Natural killer cell (primary cell): ENCODE measurements around the gene ITPKC. TPM values are rescaled to one million over a fixed set of nuclear protein-coding genes. Genes with fewer than 3 reads are reported as not detected.

Experiments
- ATAC-seq, 3 donors: fragments of 150-1000 bp in 2 of 3; fragments of 200-7000 bp in 1 of 3; cut with Tn5 transposase; 1 replicate in 1 of 3; 2 replicates in 2 of 3; pipeline ENCODE4 v1.10.0; 2021; ENCODE audit warnings: mild to moderate bottlenecking in 2 of 3, moderate library complexity in 2 of 3
- DNase-seq, 2 donors: peaks; one replicate each; pipeline versions ENCODE4 v3.0.0 to v3.0.0-alpha.2; 2013 to 2021; ENCODE audit warnings: mixed read lengths in 1 of 2
- H3K27ac ChIP-seq: one replicate; pipeline ENCODE4 v1.5.1; 2013; ENCODE audit warnings: mild to moderate bottlenecking, low read length
- H3K27me3 ChIP-seq: one replicate; pipeline ENCODE4 v1.6.1; 2013; ENCODE audit warnings: low read length; ENCODE audit not compliant: control insufficient read depth, insufficient read depth
- H3K36me3 ChIP-seq: one replicate; pipeline ENCODE4 v1.6.1; 2013; ENCODE audit warnings: low read length; ENCODE audit not compliant: control insufficient read depth, insufficient read depth
- H3K4me1 ChIP-seq: one replicate; pipeline ENCODE4 v1.6.1; 2013; ENCODE audit warnings: low read length; ENCODE audit not compliant: control insufficient read depth, insufficient read depth
- H3K4me3 ChIP-seq: one replicate; pipeline ENCODE4 v1.5.1; 2013; ENCODE audit warnings: low read length
- H3K9me3 ChIP-seq: one replicate; pipeline ENCODE4 v1.6.1; 2013; ENCODE audit warnings: low read length; ENCODE audit not compliant: control insufficient read depth, insufficient read depth
- H3K27ac Mint-ChIP-seq, 2 donors: one replicate each; pipeline ENCODE4 v1.8.0; 2022; ENCODE audit warnings: mild to moderate bottlenecking in 2 of 2, mixed read lengths in 2 of 2, moderate library complexity in 1 of 2
- H3K27me3 Mint-ChIP-seq, 2 donors: one replicate each; pipeline ENCODE4 v1.8.0; 2022; ENCODE audit warnings: low read depth in 2 of 2, mixed read lengths in 2 of 2
- H3K36me3 Mint-ChIP-seq: one replicate; pipeline ENCODE4 v1.8.0; 2022; ENCODE audit warnings: mixed read lengths
- H3K4me1 Mint-ChIP-seq, 2 donors: one replicate each; pipeline ENCODE4 v1.8.0; 2022; ENCODE audit warnings: mixed read lengths in 2 of 2
- H3K4me3 Mint-ChIP-seq: one replicate; pipeline ENCODE4 v1.8.0; 2022; ENCODE audit warnings: mild to moderate bottlenecking, moderate library complexity, mixed read lengths
- H3K9me3 Mint-ChIP-seq, 2 donors: one replicate each; pipeline ENCODE4 v1.8.0; 2022; ENCODE audit warnings: mixed read lengths in 2 of 2
- WGBS: methylation state at CpG from one replicate; pipeline ENCODE4 v1.1.7; 2013; ENCODE audit warnings: missing lambda C conversion rate; ENCODE audit not compliant: insufficient coverage; 5-methylcytosine and 5-hydroxymethylcytosine counted together
- intact Hi-C: fragments of 100-400 bp; cut with micrococcal nuclease; formaldehyde crosslinking; loops from one replicate; pipeline ENCODE4 v1.14.2; 2022
- total RNA-seq, 4 donors: library from RNA; stranded (reverse); fragments of 120-200 nt in 1 of 4; gene quantifications; one replicate each; pipeline versions ENCODE4 v1.2.3 to v1.2.4, GENCODE V29; 2013 to 2022
- TF ChIP-seq, protein P1 (sequence below): fragments of 200-600 bp; IDR thresholded peaks from one replicate; pipeline ENCODE4 v1.8.0; 2022; ENCODE audit warnings: antibody characterized with exemption

ITPKC gene
- total RNA-seq, 3 donors from 2014 or later (not counting 1 experiment from before 2014, with no cell fraction given): 8.7 to 11.1 (median 11.0) TPM

DNA sequence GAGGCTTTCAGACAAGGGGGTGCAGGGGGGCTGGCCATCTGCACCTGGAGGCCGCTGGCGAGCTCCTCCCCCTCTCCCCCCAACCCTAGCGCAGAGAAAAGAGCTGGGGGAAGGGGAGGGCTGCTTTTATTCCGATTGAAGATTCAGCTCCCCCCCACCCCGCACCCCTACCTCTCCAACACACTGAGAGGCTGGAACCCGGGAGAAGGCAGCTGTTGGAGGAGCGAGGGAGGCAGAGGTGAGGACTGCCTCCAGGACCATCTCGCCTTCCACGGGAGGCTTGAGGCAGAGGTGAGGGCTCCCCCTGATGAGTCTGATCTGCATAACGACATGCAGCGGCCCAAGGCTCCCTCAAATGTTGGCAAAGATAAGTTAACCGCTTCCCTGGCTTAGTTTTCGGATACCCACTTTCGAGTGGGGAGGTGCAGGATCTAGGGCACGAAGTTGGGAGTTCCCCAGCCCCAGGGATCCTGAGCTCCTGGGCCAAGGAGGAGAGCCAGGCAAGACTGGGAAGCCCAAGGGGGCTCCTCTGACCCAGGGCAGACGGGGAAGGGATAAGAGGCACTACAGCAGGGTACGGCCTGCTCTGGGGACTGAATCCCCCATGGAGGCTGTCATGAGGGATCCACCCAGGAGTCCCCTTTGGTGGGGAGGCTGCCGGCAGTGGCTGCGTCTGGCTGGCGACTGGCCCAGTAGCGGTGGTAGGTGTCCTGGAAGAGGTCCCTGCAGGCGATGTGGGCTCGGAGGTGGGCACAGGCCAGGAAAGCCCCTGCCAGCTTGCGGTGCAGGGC lies 25.3 kb upstream of the ITPKC start:
- intact Hi-C loops: loop anchor here (2.0 kb wide), 1 partner anchor 59 kb away; the partner anchor contains the start of genes ACTMAP and SNRPA
- DNase-seq (peak in 1 of 2 donors; percentile 46), ATAC-seq (no peak)
- H3K4me3 Mint-ChIP-seq: no peak overlapping the region
- no peaks in the 10 kb centered on the region for H3K9me3 Mint-ChIP-seq
- Histone ChIP-seq H3K4me1 (peaks cover 45% of the 10 kb centered on the region), H3K4me3 (no peak overlapping the region), H3K27me3 (no peaks in the 10 kb centered on the region), H3K27ac (peak overlapping the region; percentile 39), H3K9me3 (no peaks in the 10 kb centered on the region), H3K36me3 (peaks cover 2% of the 10 kb centered on the region)
- H3K27me3 Mint-ChIP-seq: no peaks in the 10 kb centered on the region
- peaks cover 0 to 6% of the 10 kb centered on the region in 2 donors for H3K4me1 Mint-ChIP-seq
- WGBS: 84% methylated on average over 19 of the region's 24 CpGs
- H3K36me3 Mint-ChIP-seq: no peaks in the 10 kb centered on the region
- TF ChIP-seq, protein P1, sequence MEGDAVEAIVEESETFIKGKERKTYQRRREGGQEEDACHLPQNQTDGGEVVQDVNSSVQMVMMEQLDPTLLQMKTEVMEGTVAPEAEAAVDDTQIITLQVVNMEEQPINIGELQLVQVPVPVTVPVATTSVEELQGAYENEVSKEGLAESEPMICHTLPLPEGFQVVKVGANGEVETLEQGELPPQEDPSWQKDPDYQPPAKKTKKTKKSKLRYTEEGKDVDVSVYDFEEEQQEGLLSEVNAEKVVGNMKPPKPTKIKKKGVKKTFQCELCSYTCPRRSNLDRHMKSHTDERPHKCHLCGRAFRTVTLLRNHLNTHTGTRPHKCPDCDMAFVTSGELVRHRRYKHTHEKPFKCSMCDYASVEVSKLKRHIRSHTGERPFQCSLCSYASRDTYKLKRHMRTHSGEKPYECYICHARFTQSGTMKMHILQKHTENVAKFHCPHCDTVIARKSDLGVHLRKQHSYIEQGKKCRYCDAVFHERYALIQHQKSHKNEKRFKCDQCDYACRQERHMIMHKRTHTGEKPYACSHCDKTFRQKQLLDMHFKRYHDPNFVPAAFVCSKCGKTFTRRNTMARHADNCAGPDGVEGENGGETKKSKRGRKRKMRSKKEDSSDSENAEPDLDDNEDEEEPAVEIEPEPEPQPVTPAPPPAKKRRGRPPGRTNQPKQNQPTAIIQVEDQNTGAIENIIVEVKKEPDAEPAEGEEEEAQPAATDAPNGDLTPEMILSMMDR: no peak
- H3K27ac Mint-ChIP-seq: peak overlapping the region in 1 of 2 donors; percentile 94

- Histone ChIP-seq H3K36me3 (peaks cover 2% of the 10 kb centered on the region), H3K27ac (no peak overlapping the region), H3K9me3 (no peaks in the 10 kb centered on the region), H3K4me3 (no peak overlapping the region), H3K4me1 (peaks cover 39% of the 10 kb centered on the region), H3K27me3 (no peaks in the 10 kb centered on the region)
- TF ChIP-seq, protein P1: no peak
- intact Hi-C loops: no loop called here
- ATAC-seq: no peak
- peaks cover 0 to 6% of the 10 kb centered on the region in 2 donors for H3K4me1 Mint-ChIP-seq
- peak overlapping the region; percentile 2 for H3K4me3 Mint-ChIP-seq
- WGBS: 98% methylated on average over 13 of the region's 14 CpGs
- no peak for DNase-seq
- peak overlapping the region in 1 of 2 donors; percentile 68 for H3K27ac Mint-ChIP-seq
- no peaks in the 10 kb centered on the region for H3K9me3 Mint-ChIP-seq
- H3K36me3 Mint-ChIP-seq: no peaks in the 10 kb centered on the region
- H3K27me3 Mint-ChIP-seq: no peaks in the 10 kb centered on the region
Measured at GRCh38 chr19:40692212-40692551, 24.7 kb upstream of the ITPKC start.

- Mint-ChIP-seq H3K9me3 (no peaks in the 10 kb centered on the region), H3K4me1 (peaks cover 0 to 6% of the 10 kb centered on the region in 2 donors), H3K27ac (peak overlapping the region in 1 of 2 donors; percentile 68), H3K4me3 (no peak overlapping the region), H3K27me3 (no peaks in the 10 kb centered on the region), H3K36me3 (no peaks in the 10 kb centered on the region)
- peaks cover 28% of the 10 kb centered on the region for H3K4me1 ChIP-seq
- no peaks in the 10 kb centered on the region for H3K27me3 ChIP-seq
- peaks cover 2% of the 10 kb centered on the region for H3K36me3 ChIP-seq
- no peak overlapping the region for H3K4me3 ChIP-seq
- ATAC-seq: no peak
- no peaks in the 10 kb centered on the region for H3K9me3 ChIP-seq
- TF ChIP-seq, protein P1: no peak
- H3K27ac ChIP-seq: no peak overlapping the region
- intact Hi-C loops: no loop called here
- 95% methylated on average over 11 of the region's 11 CpGs for WGBS
- no peak for DNase-seq
Measured at GRCh38 chr19:40693150-40693788, 23.6 kb upstream of the ITPKC start.
